Measurements from ENCODE around the gene SKI. TPM values are rescaled to one million over a fixed set of nuclear protein-coding genes. Genes with fewer than 3 reads are reported as not detected.

The SKI gene
- total and polyA plus RNA-seq, 2 of the 4 experiments (the other 2 are of a cell fraction), result 2.3 to 20.1 TPM

- intact Hi-C loops (cut with micrococcal nuclease) (no loop called here), dilution Hi-C loops (cut with HindIII; ENCODE audit: low sequenced_read_pairs, unreplicated experiment) (no loop called here), in situ Hi-C loops (cut with MboI; ENCODE audit: low sequenced_read_pairs) (no loop called here)
- Histone ChIP-seq H2AK5ac (ENCODE audit: low read depth, low read length) (no peak overlapping the region), H4K91ac (ENCODE audit: insufficient read depth, low read depth, low read length) (no peak overlapping the region), H3K79me1 (ENCODE audit: low read depth in 1 of 2, low read length in 2 of 2) (peaks cover 0 to 78% of the 10 kb centered on the region in 2 experiments; a peak in 2 of 4 replicates), H2AK9ac (replicated peaks; ENCODE audit: low read depth, low read length, poor library complexity) (peak overlapping the region; percentile 24), H3K9me3 (ENCODE audit: control insufficient read depth, insufficient read depth, low read length) (no peaks in the 10 kb centered on the region), H3K4ac (ENCODE audit: low read depth, low read length) (no peak overlapping the region), H3K4me2 (ENCODE audit: low read depth, low read length) (no peak overlapping the region), H3K14ac (replicated peaks; ENCODE audit: low read depth, low read length) (no peak overlapping the region), H3K23ac (ENCODE audit: low read depth, low read length) (no peak overlapping the region), H4K8ac (ENCODE audit: low read depth in 2 of 2, low read length in 2 of 2) (no peak overlapping the region), H2BK15ac (ENCODE audit: low read depth, low read length) (no peak overlapping the region), H4K5ac (ENCODE audit: low read depth, low read length) (no peak overlapping the region), H2AFZ (replicated peaks; ENCODE audit: low read length, poor library complexity) (no peak overlapping the region), H4K20me1 (ENCODE audit: insufficient read depth, low read length) (peaks cover 98% of the 10 kb centered on the region), H2BK20ac (ENCODE audit: low read depth, low read length) (no peak overlapping the region), H3K4me1 (ENCODE audit: control insufficient read depth, insufficient read depth, low read length) (peaks cover 30% of the 10 kb centered on the region), H3K9ac (ENCODE audit: low read depth, low read length) (no peak overlapping the region), H3K27me3 (ENCODE audit: control insufficient read depth, insufficient read depth, low read length) (no peaks in the 10 kb centered on the region), H3K56ac (ENCODE audit: extremely low read depth, insufficient read depth, low read length) (no peak overlapping the region), H3K18ac (ENCODE audit: low read depth, low read length) (no peak overlapping the region), H3K27ac (ENCODE audit: insufficient read depth, low read length) (no peak overlapping the region), H3K36me3 (ENCODE audit: control insufficient read depth, insufficient read depth, low read length) (no peaks in the 10 kb centered on the region), H2BK5ac (ENCODE audit: low read depth, low read length, poor library complexity, severe bottlenecking) (no peak overlapping the region), H2BK120ac (ENCODE audit: low read depth, low read length) (no peak overlapping the region), H3K4me3 (ENCODE audit: insufficient read depth, low read depth, low read length) (no peak overlapping the region), H3K9me1 (ENCODE audit: insufficient read depth, low read length) (peaks cover 45% of the 10 kb centered on the region)
- ATAC-seq (ENCODE audit: low read depth) (no peak), DNase-seq (no peak)
- no peak for TF ChIP-seq USF2 (IDR thresholded peaks at IDR 0.05; ENCODE audit: low read depth, low read length)
- TF ChIP-seq FOS (IDR thresholded peaks at IDR 0.05; ENCODE audit: low read depth, low read length), result no peak
- no peak for TF ChIP-seq RCOR1 (IDR thresholded peaks at IDR 0.05; ENCODE audit: insufficient replicate concordance, low read length)
- no peak for TF ChIP-seq RFX5 (IDR thresholded peaks at IDR 0.05; ENCODE audit: low read depth, low read length)
- no peak for TF ChIP-seq POLR2A (IDR thresholded peaks at IDR 0.05; ENCODE audit: low read depth, low read length)
- no peak for TF ChIP-seq CTCF (conservative IDR thresholded peaks at IDR 0.05; ENCODE audit: low read depth, low read length)
- no peak for TF ChIP-seq SMC3 (IDR thresholded peaks at IDR 0.05; ENCODE audit: low read depth, low read length)
- TF ChIP-seq ELK1 (IDR thresholded peaks at IDR 0.05; ENCODE audit: borderline replicate concordance, low read depth, low read length), result no peak
- TF ChIP-seq MXI1 (IDR thresholded peaks at IDR 0.05; ENCODE audit: borderline replicate concordance, low read depth, low read length), result no peak
- TF ChIP-seq NFE2L2 (IDR thresholded peaks at IDR 0.05; ENCODE audit: low read depth, low read length), result no peak
- TF ChIP-seq CEBPB (IDR thresholded peaks at IDR 0.05; ENCODE audit: low read depth, low read length), result no peak
- TF ChIP-seq CHD1 (IDR thresholded peaks at IDR 0.05; ENCODE audit: low read depth, low read length), result no peak
- TF ChIP-seq MAFK (IDR thresholded peaks at IDR 0.05; ENCODE audit: low read depth, low read length), result no peak
- 100% methylated on average over 1 of the region's 14 CpGs; no CpG with 5 or more reads in 1 of the 2 experiments for WGBS, 2 experiments (ENCODE audit: extremely low coverage in 2 of 2, insufficient read length in 1 of 2)
- BruUV-seq (replicated peaks), result no TSS peak
- POLR2A ChIA-PET (ENCODE audit: unreplicated experiment), result no interaction called here
- CTCF ChIA-PET, result no interaction called here
Observed at GRCh38 chr1:2268285-2269056, 40.4 kb downstream of the SKI start.
